Measurements from ENCODE around the gene SYS1.

- TF ChIP-seq CTCF (IDR thresholded peaks at IDR 0.05) = no peak
- no peak for TF ChIP-seq POLR2A (IDR thresholded peaks at IDR 0.05)
- no peak for TF ChIP-seq POLR2AphosphoS5 (IDR thresholded peaks at IDR 0.05)
- no peak for TF ChIP-seq EP300 (IDR thresholded peaks at IDR 0.05)
These were observed 2.6 kb downstream of the SYS1 start for GRCh38 chr20:45365444-45365970.
